ENCODE measurements around the gene PHLPP2. TPM values are rescaled to one million over a fixed set of nuclear protein-coding genes. Genes with fewer than 3 reads are reported as not detected.
A peak's percentile ranks its signal among the peaks of the same experiment; 100 is the strongest.
"Not testable (repeated sequence)": the region's sequence is repeated elsewhere in the genome, so short reads cannot be mapped to it uniquely, and the experiment has no call there.

Gene PHLPP2
- polyA plus RNA-seq, 3 donors = 1.1 to 3.5 (median 1.6) TPM

DNA sequence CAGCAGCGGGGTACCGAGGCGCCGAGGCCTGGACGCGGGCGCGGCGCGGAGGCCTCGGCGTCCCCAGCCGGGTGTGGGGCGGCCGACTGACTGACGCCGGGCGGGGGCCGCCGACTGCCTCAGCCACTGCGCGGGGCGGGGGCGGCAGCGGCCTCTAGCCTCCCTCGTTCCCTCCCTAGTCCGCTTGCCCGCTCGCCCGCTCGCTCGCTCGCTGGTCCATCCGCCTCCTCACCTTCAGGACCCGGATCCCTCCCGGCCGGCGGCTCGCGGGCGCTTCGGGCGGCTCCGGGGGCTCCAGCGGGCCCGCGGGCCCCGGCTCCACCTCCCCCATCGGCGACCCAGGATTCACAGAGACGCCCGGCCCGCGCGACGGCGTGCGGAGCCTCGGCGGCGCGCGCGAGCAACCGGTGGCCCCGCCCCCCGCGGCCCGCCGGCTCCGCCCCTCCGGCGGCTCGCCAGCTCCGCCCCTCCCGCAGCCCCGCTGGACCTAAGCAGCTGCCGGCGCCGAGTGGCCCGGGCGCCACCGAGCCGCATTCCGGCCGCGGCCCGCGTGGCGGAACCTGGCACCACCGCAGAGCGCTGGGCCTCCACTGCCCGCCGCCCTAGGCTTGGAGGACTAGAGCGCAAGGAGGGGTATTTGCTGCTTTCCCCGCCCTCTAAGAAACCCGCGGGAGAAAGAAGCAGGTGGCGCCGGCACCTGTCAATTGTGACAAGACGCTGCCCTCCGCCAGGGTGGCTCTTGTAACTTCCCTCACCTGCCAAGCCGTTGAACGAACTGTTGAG, 773 bp downstream of the PHLPP2 start:
- WGBS, 3 donors = 1% methylated on average over 41 to 104 of the region's 104 CpGs
- peak overlapping the region; percentile 65 for H3K27ac ChIP-seq (ENCODE audit: low read depth, low read length)

GRCh38 chr16:71722801-71723536, 1.5 kb downstream of the PHLPP2 start:
- H3K27ac ChIP-seq (ENCODE audit: low read depth, low read length) = peak overlapping the region; percentile 65
- WGBS, 3 donors = 1% methylated on average over 50 to 59 of the region's 59 CpGs

DNA sequence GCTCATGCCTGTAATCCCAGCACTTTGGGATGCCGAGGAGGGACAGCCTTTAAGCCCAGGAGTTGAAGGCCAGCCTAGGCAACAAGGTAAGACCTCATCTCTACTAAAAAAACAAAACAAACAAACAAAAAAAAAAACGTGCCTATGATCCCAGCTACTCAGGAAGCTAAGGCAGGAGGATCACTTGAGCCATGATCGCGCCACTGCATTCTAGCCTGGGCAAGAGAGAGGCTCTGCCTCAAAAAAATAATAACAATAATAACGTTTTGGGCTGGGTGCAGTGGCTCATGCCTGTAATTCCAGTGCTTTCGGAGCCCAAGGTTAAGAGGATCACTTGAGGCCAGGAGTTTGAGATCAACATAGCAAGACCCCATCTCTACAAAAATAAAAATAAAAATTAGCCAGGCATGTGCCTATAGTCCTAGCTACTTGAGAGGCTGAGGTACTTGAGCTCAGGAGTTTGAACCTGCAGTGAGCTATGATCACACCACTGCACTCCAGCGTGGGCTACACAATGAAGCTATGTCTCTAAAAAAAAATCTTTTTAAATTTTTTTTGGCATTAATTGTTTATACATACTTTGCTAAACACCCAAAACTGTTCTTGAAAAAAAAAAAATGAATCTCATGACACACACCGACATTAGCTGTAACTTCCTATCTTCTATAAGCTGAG, 3.3 kb downstream of the PHLPP2 start:
- WGBS, 3 donors = 67 to 75% (median 75%) methylated on average over 8 of the region's 8 CpGs
- H3K27ac ChIP-seq (ENCODE audit: low read depth, low read length) = no peak overlapping the region

DNA sequence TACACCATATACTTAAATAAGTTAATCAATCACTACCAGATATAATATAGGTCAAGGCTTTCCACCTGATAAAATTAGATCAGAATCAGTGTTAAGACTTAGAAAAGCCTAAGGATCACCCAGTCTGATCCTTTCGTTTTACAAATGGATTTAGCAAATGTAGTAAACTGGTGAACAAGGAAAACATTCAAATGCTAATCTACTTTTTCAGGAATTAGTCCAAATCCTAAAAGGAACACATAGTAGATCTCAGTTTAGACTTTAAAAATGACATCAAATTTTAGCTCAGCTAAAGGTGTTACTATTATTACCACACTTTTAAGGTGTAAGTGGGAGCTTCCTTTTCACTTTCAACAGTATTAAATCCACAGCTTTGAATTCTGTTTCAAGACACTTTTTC, 12.0 kb downstream of the PHLPP2 start:
- WGBS, 3 donors = 51 to 78% (median 73%) methylated on average over 1 of the region's 1 CpG
- H3K27ac ChIP-seq (ENCODE audit: low read depth, low read length) = no peak overlapping the region

GRCh38 chr16:71711789-71712188, 12.7 kb downstream of the PHLPP2 start:
- no peak overlapping the region for H3K27ac ChIP-seq (ENCODE audit: low read depth, low read length)
- WGBS, 3 donors = 44 to 79% (median 78%) methylated on average over 3 of the region's 3 CpGs

DNA sequence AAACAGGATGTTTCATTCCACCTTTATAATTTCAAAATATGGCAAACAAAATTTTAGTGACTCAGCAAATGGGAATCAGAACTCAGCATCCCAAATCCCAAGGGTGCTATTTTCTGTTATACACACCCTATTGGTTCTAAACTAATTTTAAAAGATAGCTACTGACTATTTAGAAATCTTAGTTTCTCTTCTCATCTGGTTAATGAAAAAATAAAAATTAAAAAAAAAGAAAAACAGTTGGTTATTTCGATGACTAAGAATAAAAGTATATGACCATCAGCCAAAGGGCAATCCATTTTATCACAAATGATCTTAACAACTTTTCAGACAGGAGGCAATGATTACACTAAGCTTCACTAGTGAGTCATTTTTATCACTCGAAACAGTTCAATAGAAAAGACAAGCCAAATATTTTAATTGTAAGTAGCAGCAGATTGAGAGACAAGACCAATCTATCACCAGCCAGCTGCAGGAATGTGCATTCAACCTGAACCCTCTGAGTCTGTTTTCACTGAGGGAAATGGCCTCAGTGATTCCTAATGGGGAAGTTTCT, 15.2 kb downstream of the PHLPP2 start:
- 55 to 65% (median 61%) methylated on average over 2 of the region's 2 CpGs for WGBS, 3 donors
- H3K27ac ChIP-seq (ENCODE audit: low read depth, low read length) = no peak overlapping the region

DNA sequence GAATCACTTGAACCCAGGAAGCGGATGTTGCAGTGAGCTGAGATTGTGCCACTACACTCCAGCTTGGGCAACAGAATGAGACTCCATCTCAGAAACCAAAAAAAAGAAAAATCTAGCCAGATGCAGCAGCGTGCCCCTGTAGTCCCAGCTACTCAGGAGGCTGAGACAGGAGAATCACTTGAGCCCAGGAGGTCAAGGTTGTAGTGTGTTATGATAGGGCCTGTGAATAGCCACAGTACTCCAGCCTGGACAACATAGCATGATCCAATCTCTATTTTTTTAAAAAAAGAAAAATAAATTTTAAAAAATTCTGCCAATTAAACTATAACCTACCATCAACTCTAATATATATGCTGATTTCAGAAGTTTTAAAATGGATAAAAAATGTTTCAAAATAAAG, 15.8 kb downstream of the PHLPP2 start:
- 95 to 97% (median 97%) methylated on average over 2 of the region's 2 CpGs for WGBS, 3 donors
- H3K27ac ChIP-seq (ENCODE audit: low read depth, low read length) = no peak overlapping the region

- H3K27ac ChIP-seq (ENCODE audit: low read depth, low read length) = no peak overlapping the region
- WGBS, 3 donors = 94 to 97% (median 96%) methylated on average over 6 to 7 of the region's 7 CpGs
These were observed 17.3 kb downstream of the PHLPP2 start for GRCh38 chr16:71707199-71707598.

- 94 to 97% (median 96%) methylated on average over 2 of the region's 2 CpGs for WGBS, 3 donors
These were observed 18.5 kb downstream of the PHLPP2 start for GRCh38 chr16:71706046-71706445.

GRCh38 chr16:71703333-71703732, 21.2 kb downstream of the PHLPP2 start:
- H3K27ac ChIP-seq (ENCODE audit: low read depth, low read length) = no peak overlapping the region
- 90 to 100% (median 93%) methylated on average over 1 of the region's 1 CpG for WGBS, 3 donors

More at GRCh38 chr16:71706046-71706445, 18.5 kb downstream of the PHLPP2 start:
- H3K27ac ChIP-seq (ENCODE audit: low read depth, low read length) = no peak overlapping the region

- H3K27ac ChIP-seq (ENCODE audit: low read depth, low read length) = no peak overlapping the region
- 80 to 98% (median 91%) methylated on average over 4 of the region's 4 CpGs for WGBS, 3 donors
These were observed 23.7 kb downstream of the PHLPP2 start for GRCh38 chr16:71700831-71701230.

DNA sequence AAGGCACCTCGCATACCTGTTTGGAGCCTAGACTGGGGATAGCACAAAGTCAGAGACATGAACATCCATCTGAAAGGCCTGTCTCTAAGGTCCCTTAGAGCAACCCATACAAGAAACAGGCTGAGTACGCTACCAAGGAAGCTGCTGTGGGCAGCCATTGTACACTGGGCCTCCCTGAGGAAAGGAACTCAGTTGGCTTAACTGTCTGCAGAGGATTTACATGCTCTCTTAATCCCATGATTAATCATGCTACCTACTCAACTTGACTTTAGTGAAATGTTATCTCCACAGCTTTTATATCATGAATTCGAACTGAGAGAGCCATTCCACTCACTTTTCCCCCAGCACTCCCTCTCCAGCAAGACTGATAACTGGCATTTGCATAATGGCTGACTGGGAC, 26.0 kb downstream of the PHLPP2 start:
- 90 to 94% (median 91%) methylated on average over 3 of the region's 3 CpGs for WGBS, 3 donors
- H3K27ac ChIP-seq (ENCODE audit: low read depth, low read length) = no peak overlapping the region

- H3K27ac ChIP-seq (ENCODE audit: low read depth, low read length) = no peak overlapping the region
- 93 to 98% (median 95%) methylated on average over 5 of the region's 5 CpGs for WGBS, 3 donors
These were observed 31.3 kb downstream of the PHLPP2 start for GRCh38 chr16:71693164-71693563.

DNA sequence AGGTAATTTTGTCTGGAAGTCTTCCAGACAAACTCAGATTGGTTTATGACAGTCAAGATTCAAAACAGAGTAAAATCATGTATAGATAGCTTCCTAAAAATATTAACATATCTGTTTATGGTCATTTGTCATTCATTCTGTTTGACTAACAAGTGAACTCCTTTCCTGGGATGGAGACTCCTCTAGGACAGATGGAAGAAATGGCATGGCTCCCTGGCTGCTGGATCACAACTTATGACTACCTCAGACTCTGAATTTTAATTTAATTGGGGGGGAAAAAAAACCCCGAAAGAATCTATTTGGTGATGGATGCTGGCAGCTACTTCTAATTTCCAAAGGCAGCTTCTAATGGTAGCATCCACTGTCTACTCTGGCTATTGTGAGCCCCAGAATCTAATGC, 34.6 kb downstream of the PHLPP2 start:
- H3K27ac ChIP-seq (ENCODE audit: low read depth, low read length) = no peak overlapping the region
- WGBS, 3 donors = 0% methylated on average over 1 of the region's 1 CpG

- no peak overlapping the region for H3K27ac ChIP-seq (ENCODE audit: low read depth, low read length)
- WGBS, 3 donors = 64 to 66% (median 66%) methylated on average over 3 of the region's 3 CpGs
These were observed 36.6 kb downstream of the PHLPP2 start for GRCh38 chr16:71687861-71688260.

DNA sequence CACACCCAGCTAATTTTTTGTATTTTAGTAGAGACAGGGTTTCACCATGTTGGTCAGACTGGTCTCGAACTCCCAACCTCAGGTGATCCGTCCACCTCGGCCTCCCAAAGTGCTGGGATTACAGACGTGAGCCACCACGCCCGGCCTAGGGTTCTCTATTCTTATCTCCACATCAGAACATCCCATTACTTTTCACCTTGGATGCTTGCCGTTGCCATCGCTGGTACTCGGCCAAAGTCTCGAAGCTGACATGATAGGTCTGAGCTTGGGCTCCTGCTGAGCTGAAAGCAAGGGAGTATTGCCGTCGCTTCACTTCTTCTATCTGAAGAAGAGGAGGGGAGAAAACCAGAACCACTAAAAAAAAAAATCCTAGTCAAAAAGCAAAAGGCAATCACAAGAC, 40.2 kb downstream of the PHLPP2 start:
- H3K27ac ChIP-seq (ENCODE audit: low read depth, low read length) = not testable (repeated sequence)
- 99% methylated on average over 12 of the region's 12 CpGs for WGBS, 3 donors

GRCh38 chr16:71681360-71681759, 43.1 kb downstream of the PHLPP2 start:
- no peak overlapping the region for H3K27ac ChIP-seq (ENCODE audit: low read depth, low read length)
- 51 to 85% (median 84%) methylated on average over 2 of the region's 2 CpGs for WGBS, 3 donors

GRCh38 chr16:71676236-71676635, 48.3 kb downstream of the PHLPP2 start:
- H3K27ac ChIP-seq (ENCODE audit: low read depth, low read length) = no peak overlapping the region
- 87 to 93% (median 88%) methylated on average over 5 of the region's 5 CpGs for WGBS, 3 donors

DNA sequence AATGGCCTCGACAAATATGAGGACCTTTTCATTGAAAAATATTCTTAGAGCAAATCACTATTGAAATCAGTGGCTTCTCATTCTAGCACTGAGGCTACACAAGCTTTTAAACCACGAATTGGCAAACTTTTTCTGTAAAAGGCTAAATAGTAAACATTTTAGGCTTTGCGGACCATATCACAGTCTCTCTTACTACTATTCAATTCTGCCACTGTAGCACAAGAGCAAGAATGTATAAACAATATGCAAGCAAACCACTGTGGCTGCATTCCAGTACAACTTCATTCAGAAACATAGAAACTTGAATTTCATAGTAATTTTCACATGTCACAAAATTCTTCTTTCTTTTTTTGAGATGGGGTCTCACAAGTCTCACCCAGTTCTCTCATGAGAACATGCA, 49.1 kb downstream of the PHLPP2 start:
- no peak overlapping the region for H3K27ac ChIP-seq (ENCODE audit: low read depth, low read length)
- WGBS, 3 donors = 80 to 93% (median 92%) methylated on average over 3 of the region's 3 CpGs

All from adipose tissue (tissue), 3 donors.